K562 (cell line): Measurements from ENCODE around the gene EBNA1BP2. TPM values are rescaled to one million over a fixed set of nuclear protein-coding genes. Genes with fewer than 3 reads are reported as not detected.

Experiments
- ATAC-seq: fragments of 200-7000 bp; cut with Tn5 transposase; 3 replicates; pipeline ENCODE4 v1.9.1; 2020; ENCODE audit warnings: moderate library complexity
- BruUV-seq: library from RNA; stranded (reverse); fragments of 400-500 nt; replicated peaks from 2 replicates; lab custom pipeline; 2021; lab: Mats Ljungman, UMichigan
- CTCF ChIA-PET: fragments of 300-600 bp; formaldehyde crosslinking; extraction: SDS; loops from one replicate; lab custom pipeline; 2021; ENCODE audit warnings: low intra/inter-chr PET ratio; lab: Yijun Ruan, JAX
- POLR2A ChIA-PET: fragments of 300-600, 350-650 bp; sonication (Branson Sonifier 250); formaldehyde crosslinking; extraction: SDS; loops from one replicate; lab custom pipeline; 2021; ENCODE audit warnings: antibody characterized with exemption, inconsistent platforms; lab: Yijun Ruan, JAX
- DNase-seq, 4 experiments: peaks; one replicate each; pipeline versions ENCODE4 v3.0.0 to v3.0.0-alpha.2; 2011 to 2018; ENCODE audit warnings: low spot score in 3 of 4, mixed read lengths in 3 of 4; ENCODE audit errors: extremely low read depth in 1 of 4
- FAIRE-seq: peaks from 2 replicates; lab custom pipeline; 2011; peaks lifted over from hg19 to GRCh38; lab: Jason Lieb, UNC
- H2AFZ ChIP-seq: 2 replicates; pipeline ENCODE4 v1.6.0; 2011; ENCODE audit warnings: low read depth, low read length, control low read depth, inconsistent platforms
- H3K27ac ChIP-seq: fragments of 200-600 bp; 3 replicates; pipeline ENCODE4 v1.8.0; 2011; ENCODE audit warnings: low read depth, mild to moderate bottlenecking, control low read depth, inconsistent platforms, low read length, moderate library complexity, mixed read lengths; ENCODE audit errors: extremely low read depth
- H3K27me3 ChIP-seq, 2 experiments: fragments of 300-600 bp in 1 of 2; 2 replicates in 1 of 2; 3 replicates in 1 of 2; pipeline versions ENCODE4 v1.6.0 to v1.8.0; 2011; ENCODE audit warnings: inconsistent platforms in 2 of 2, low read length in 2 of 2, mild to moderate bottlenecking in 1 of 2, mixed read lengths in 1 of 2, moderate library complexity in 1 of 2; ENCODE audit not compliant: control insufficient read depth in 2 of 2, insufficient read depth in 2 of 2
- H3K36me3 ChIP-seq: fragments of 300-600 bp; 3 replicates; pipeline ENCODE4 v1.8.0; 2011; ENCODE audit warnings: mild to moderate bottlenecking, low read length, inconsistent platforms; ENCODE audit not compliant: control insufficient read depth, insufficient read depth
- H3K4me1 ChIP-seq, 2 experiments: fragments of 200-600 bp in 1 of 2; replicated peaks in 1 of 2; 2 replicates in 1 of 2; 3 replicates in 1 of 2; pipeline versions ENCODE4 v1.5.1 to v1.8.0; 2011; ENCODE audit warnings: inconsistent platforms in 2 of 2, low read length in 2 of 2, mild to moderate bottlenecking in 1 of 2, mixed read lengths in 1 of 2, moderate library complexity in 1 of 2; ENCODE audit not compliant: control insufficient read depth in 2 of 2, insufficient read depth in 2 of 2
- H3K4me2 ChIP-seq: 2 replicates; pipeline ENCODE4 v1.6.1; 2011; ENCODE audit warnings: low read length, control low read depth, inconsistent platforms, mixed read lengths; ENCODE audit not compliant: insufficient read depth
- H3K4me3 ChIP-seq: fragments of 200-600 bp; sonication (generic), shearing (Covaris generic); 2 replicates; pipeline ENCODE4 v1.5.1; 2016; ENCODE audit warnings: control low read depth, inconsistent platforms
- H3K79me2 ChIP-seq: fragments of 200-600 bp; 3 replicates; pipeline ENCODE4 v1.8.0; 2011; ENCODE audit warnings: low read length, inconsistent platforms; ENCODE audit not compliant: control insufficient read depth, insufficient read depth
- H3K9ac ChIP-seq, 2 experiments: 2 replicates each; pipeline versions ENCODE4 v1.6.0 to v1.6.1; 2011; ENCODE audit warnings: low read depth in 2 of 2, low read length in 2 of 2, control low read depth in 1 of 2, inconsistent platforms in 1 of 2, mild to moderate bottlenecking in 1 of 2, mixed read lengths in 1 of 2; ENCODE audit not compliant: insufficient read depth in 1 of 2
- H3K9me1 ChIP-seq: one replicate; pipeline ENCODE4 v1.6.0; 2011; ENCODE audit warnings: inconsistent platforms, mild to moderate bottlenecking, low read length, moderate library complexity; ENCODE audit not compliant: control insufficient read depth, insufficient read depth
- H3K9me3 ChIP-seq: replicated peaks from 2 replicates; pipeline ENCODE4 v1.5.1; 2011; ENCODE audit warnings: low read depth, low read length, inconsistent platforms; ENCODE audit not compliant: control insufficient read depth, insufficient read depth
- H4K20me1 ChIP-seq: replicated peaks from 2 replicates; pipeline ENCODE4 v1.6.1; 2011; ENCODE audit warnings: low read length, inconsistent platforms, mixed read lengths; ENCODE audit not compliant: control insufficient read depth, insufficient read depth
- EP300 ChIP-seq: IDR thresholded peaks from 2 replicates; pipeline ENCODE4 v1.6.1; 2012; ENCODE audit warnings: low read length, improper control_type of control experiment
- GATA2 ChIP-seq: sonication (generic); formaldehyde crosslinking; IDR thresholded peaks from 2 replicates; pipeline ENCODE4 v1.4.0; 2020; ENCODE audit warnings: mild to moderate bottlenecking, missing genetic modification reagents
- NKRF ChIP-seq: fragments of 450-650 bp; IDR thresholded peaks from 2 replicates; pipeline ENCODE4 v1.6.1; 2016; ENCODE audit warnings: borderline replicate concordance
- WGBS: fragments of 100-300 bp; shearing (Covaris generic); methylation state at CpG from one replicate; pipeline ENCODE4 v1.1.6; 2016; ENCODE audit warnings: low coverage, mixed read lengths; ENCODE audit not compliant: insufficient coverage; ENCODE audit errors: missing lambda C conversion rate; 5-methylcytosine and 5-hydroxymethylcytosine counted together
- in situ Hi-C: fragments of 300-500 bp; cut with MboI; formaldehyde crosslinking; loops from 4 replicates; pipeline ENCODE4 v1.15.0; 2018; ENCODE audit warnings: inconsistent platforms, mixed read lengths
- intact Hi-C: fragments of 100-400 bp; cut with micrococcal nuclease; formaldehyde crosslinking; loops from 2 replicates; pipeline ENCODE4 v1.14.2; 2022
- polyA plus RNA-seq, 8 experiments: library from polyadenylated mRNA; depleted of rRNA in 4 of 8; stranded (reverse) in 5 of 8; unstranded in 3 of 8; fragments of >200 nt; fragmentation: Nextera tagmentation in 2 of 8; fragmentation: Illumina TruSeq in 1 of 8; extraction: Ambion mirVana in 2 of 8; extraction: Trizol in 1 of 8; gene quantifications; 2 replicates each; pipeline versions ENCODE4 v1.2.1 to v1.2.3, GENCODE V29; 2011 to 2014; ENCODE audit warnings: inconsistent platforms in 1 of 8, missing spikeins in 1 of 8
- total RNA-seq, 7 experiments: library from RNA; depleted of rRNA in 6 of 7; stranded (reverse); fragments of >200 nt in 6 of 7; fragmentation: Illumina TruSeq in 2 of 7; extraction: Trizol in 2 of 7; gene quantifications; 2 replicates each; pipeline versions ENCODE4 v1.2.1 to v1.2.3, GENCODE V29; 2011 to 2021; ENCODE audit warnings: low replicate concordance in 1 of 7
- TF ChIP-seq, protein P1 (sequence below): fragments of 250-450 bp; sonication (Bioruptor Pico); IDR thresholded peaks from 2 replicates; pipeline ENCODE4 v1.5.0; 2021; ENCODE audit warnings: mild to moderate bottlenecking, moderate library complexity

The EBNA1BP2 gene
- total and polyA plus RNA-seq, 9 of the 15 experiments (the other 6 are each of a cell fraction or from before 2014, with no cell fraction given), result 95.2 to 349 (median 249) TPM

GRCh38 chr1:43156026-43156425 lies 16.1 kb downstream of the EBNA1BP2 start:
- WGBS, result 1% methylated on average over 7 of the region's 7 CpGs
- no TSS peak for BruUV-seq
- intact Hi-C loops, result no loop called here

More at GRCh38 chr1:43156026-43156425, 16.1 kb downstream of the EBNA1BP2 start:
- H3K9me3 ChIP-seq, result no peaks in the 10 kb centered on the region
- H4K20me1 ChIP-seq, result no peaks in the 10 kb centered on the region
- ATAC-seq (peak; percentile 65), FAIRE-seq (no peak), DNase-seq (no peak)
- H3K9me1 ChIP-seq, result no peaks in the 10 kb centered on the region
- H2AFZ ChIP-seq, result no peak overlapping the region
- TF ChIP-seq EP300 (no peak), NKRF (no peak), GATA2 (CRISPR knock-in tag) (no peak)
- TF ChIP-seq, protein P1, sequence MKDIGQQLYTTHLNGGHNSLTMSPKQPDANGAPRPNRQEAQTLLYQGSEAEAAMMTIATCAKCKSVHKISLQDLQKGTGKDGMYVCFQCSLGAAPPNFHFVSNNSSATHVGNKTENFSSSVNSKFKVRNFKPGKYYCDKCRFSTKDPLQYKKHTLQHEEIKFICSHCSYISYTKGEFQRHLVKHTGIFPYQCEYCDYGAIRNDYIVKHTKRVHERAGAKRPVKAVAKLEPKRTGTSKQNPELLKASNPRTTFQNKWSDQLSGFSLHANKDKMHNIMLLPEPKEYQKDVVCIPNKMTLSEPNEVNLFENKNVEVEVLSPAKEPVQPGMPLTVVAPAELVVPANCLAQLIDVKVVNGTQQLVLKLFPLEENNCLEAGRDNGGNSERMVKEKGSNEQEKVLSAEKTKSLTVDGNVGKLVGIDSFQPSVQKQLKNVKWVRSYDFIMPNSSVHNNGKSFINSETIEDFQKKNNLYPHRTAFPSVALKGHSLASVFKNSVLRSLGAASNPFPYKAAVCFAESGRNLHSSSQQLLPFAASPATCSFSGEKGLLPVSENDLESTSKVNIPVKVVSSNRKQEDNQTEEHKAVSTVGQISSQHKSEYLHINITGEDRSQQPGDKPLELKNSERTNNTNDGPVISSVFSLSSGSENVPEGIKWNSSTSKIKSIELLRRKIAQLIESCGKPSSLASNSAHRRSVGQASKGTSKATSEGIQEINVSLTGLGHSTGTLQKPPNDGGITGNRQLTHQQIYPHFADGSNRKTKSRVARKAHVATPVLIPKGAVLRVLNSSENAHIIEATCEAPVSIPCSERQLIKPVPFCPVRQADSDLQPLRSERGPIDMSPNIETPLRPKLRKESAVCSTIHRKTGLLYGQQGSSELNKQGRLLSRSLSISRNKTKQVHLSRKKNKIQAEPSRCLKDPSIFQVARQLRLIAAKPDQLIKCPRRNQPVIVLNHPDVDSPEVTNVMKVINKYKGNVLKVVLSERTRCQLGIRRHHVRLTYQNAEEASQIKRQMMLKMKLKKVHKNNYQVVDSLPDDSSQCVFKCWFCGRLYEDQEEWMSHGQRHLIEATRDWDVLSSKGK (CRISPR knock-in tag), result no peak
- no peak overlapping the region for H3K4me2 ChIP-seq
- ChIA-PET POLR2A (interaction anchor here (0.7 kb wide), 1 partner anchor 9 kb away, joined by 4 read pairs; no protein-coding TSS in a partner anchor), CTCF (no interaction called here)
- no peak overlapping the region for H3K4me3 ChIP-seq
- no peaks in the 10 kb centered on the region for H3K79me2 ChIP-seq
- no peak overlapping the region for H3K9ac ChIP-seq
- no peaks in the 10 kb centered on the region; a peak in 1 of 5 replicates for H3K4me1 ChIP-seq
- no peaks in the 10 kb centered on the region for H3K36me3 ChIP-seq
- peaks cover 24 to 26% of the 10 kb centered on the region in 2 experiments for H3K27me3 ChIP-seq
- no peak overlapping the region for H3K27ac ChIP-seq
- in situ Hi-C loops, result no loop called here
